Endodermal cell (in vitro differentiated cells): Measurements from ENCODE around the gene TRAP1. TPM values are rescaled to one million over a fixed set of nuclear protein-coding genes. Genes with fewer than 3 reads are reported as not detected.

ENCODE experiments used
- DNase-seq: peaks from one replicate; pipeline ENCODE4 v3.0.0-alpha.2; 2017
- H3K27ac ChIP-seq: 2 replicates; pipeline ENCODE4 v1.5.1; 2013; ENCODE audit warnings: mild to moderate bottlenecking, low read depth, low read length, moderate library complexity
- H3K27me3 ChIP-seq: 2 replicates; pipeline ENCODE4 v1.6.1; 2013; ENCODE audit warnings: mild to moderate bottlenecking, low read length, moderate library complexity; ENCODE audit not compliant: insufficient read depth, control insufficient read depth, poor library complexity, severe bottlenecking
- H3K36me3 ChIP-seq: 2 replicates; pipeline ENCODE4 v1.7.0; 2013; ENCODE audit warnings: mild to moderate bottlenecking, low read length, moderate library complexity; ENCODE audit not compliant: control insufficient read depth, insufficient read depth
- H3K4me1 ChIP-seq: one replicate; pipeline ENCODE4 v1.7.0; 2013; ENCODE audit warnings: low read length; ENCODE audit not compliant: control insufficient read depth, insufficient read depth
- H3K4me3 ChIP-seq: 2 replicates; pipeline ENCODE4 v1.5.1; 2013; ENCODE audit warnings: mild to moderate bottlenecking, low read length, moderate library complexity
- H3K9ac ChIP-seq: 2 replicates; pipeline ENCODE4 v1.6.1; 2013; ENCODE audit warnings: mild to moderate bottlenecking, low read length, moderate library complexity; ENCODE audit not compliant: poor library complexity, severe bottlenecking; ENCODE audit errors: extremely low read depth
- H3K9me3 ChIP-seq: 2 replicates; pipeline ENCODE4 v1.6.1; 2013; ENCODE audit warnings: mild to moderate bottlenecking, low read length, moderate library complexity; ENCODE audit not compliant: control insufficient read depth
- H3K27ac Mint-ChIP-seq: 2 replicates; pipeline ENCODE4 v1.8.0; 2020; ENCODE audit warnings: mixed read lengths
- H3K27me3 Mint-ChIP-seq: 2 replicates; pipeline ENCODE4 v1.8.0; 2021; ENCODE audit warnings: mild to moderate bottlenecking, mixed read lengths; ENCODE audit not compliant: insufficient read depth
- H3K36me3 Mint-ChIP-seq: 2 replicates; pipeline ENCODE4 v1.8.0; 2020; ENCODE audit warnings: low read depth, mixed read lengths
- H3K4me1 Mint-ChIP-seq: 2 replicates; pipeline ENCODE4 v1.8.0; 2020; ENCODE audit warnings: mixed read lengths
- H3K4me3 Mint-ChIP-seq: 2 replicates; pipeline ENCODE4 v1.8.0; 2020; ENCODE audit warnings: mild to moderate bottlenecking, moderate library complexity, mixed read lengths
- H3K9me3 Mint-ChIP-seq: 2 replicates; pipeline ENCODE4 v1.8.0; 2020; ENCODE audit warnings: mild to moderate bottlenecking, mixed read lengths
- WGBS, 2 experiments: methylation state at CpG; one replicate each; pipeline versions ENCODE4 v1.1.5 to v1.1.7; 2013; ENCODE audit warnings: missing lambda C conversion rate in 2 of 2, mixed read lengths in 1 of 2; ENCODE audit not compliant: insufficient coverage in 1 of 2, insufficient read length in 1 of 2; 5-methylcytosine and 5-hydroxymethylcytosine counted together
- total RNA-seq, 2 donors: library from RNA; stranded (reverse); fragmentation: NEBNext Ultra II Directional in 1 of 2; extraction: Animal tissue kit (Norgen Biotek cat#: 25700) in 1 of 2; gene quantifications; 2 replicates in 1 of 2; 3 replicates in 1 of 2; pipeline ENCODE4 v1.2.1, GENCODE V29; 2021
- TF ChIP-seq, protein P1 (sequence below): fragments of 200-600 bp; sonication (generic); conservative IDR thresholded peaks from 2 replicates; pipeline ENCODE4 v1.5.0; 2021; ENCODE audit warnings: antibody characterized with exemption, mild to moderate bottlenecking

The TRAP1 gene
- total RNA-seq, 2 donors from 2014 or later = 144 to 156 TPM

DNA sequence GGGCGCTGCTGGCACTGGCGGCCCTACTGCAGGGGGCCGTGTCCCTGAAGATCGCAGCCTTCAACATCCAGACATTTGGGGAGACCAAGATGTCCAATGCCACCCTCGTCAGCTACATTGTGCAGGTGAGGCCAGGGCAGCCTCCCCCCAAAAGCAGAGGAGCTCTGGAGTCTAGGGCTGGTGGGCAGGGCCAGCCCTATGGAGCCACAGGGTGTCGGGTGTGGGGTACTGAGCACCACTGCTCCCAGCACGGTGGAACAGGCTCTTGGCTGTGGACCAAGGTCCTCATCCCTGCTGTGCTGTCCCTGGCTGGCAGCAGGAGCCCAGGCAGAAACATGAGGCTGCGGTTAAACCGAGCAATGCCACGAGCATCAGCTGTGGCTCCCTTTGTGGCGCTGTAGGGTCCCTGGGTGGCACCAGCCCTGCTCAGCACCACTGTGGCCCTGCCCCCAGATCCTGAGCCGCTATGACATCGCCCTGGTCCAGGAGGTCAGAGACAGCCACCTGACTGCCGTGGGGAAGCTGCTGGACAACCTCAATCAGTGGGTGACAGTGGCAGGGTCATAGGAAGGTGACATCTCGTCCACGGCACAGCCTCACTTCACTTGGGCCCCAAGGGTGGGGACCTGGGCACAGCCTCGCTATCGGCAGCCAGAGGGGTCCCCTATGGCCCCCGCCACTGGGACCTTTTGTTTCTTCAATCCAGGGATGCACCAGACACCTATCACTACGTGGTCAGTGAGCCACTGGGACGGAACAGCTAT, 61.7 kb downstream of the TRAP1 start:
- H3K4me1 ChIP-seq = peaks cover 6% of the 10 kb centered on the region
- DNase-seq = peak; percentile 38
- Mint-ChIP-seq H3K36me3 (peaks cover 54% of the 10 kb centered on the region), H3K4me3 (no peak overlapping the region), H3K27me3 (no peaks in the 10 kb centered on the region), H3K27ac (peak overlapping the region; percentile 87), H3K4me1 (peaks cover 14% of the 10 kb centered on the region), H3K9me3 (no peaks in the 10 kb centered on the region)
- peaks cover 68% of the 10 kb centered on the region for H3K36me3 ChIP-seq
- TF ChIP-seq, protein P1, sequence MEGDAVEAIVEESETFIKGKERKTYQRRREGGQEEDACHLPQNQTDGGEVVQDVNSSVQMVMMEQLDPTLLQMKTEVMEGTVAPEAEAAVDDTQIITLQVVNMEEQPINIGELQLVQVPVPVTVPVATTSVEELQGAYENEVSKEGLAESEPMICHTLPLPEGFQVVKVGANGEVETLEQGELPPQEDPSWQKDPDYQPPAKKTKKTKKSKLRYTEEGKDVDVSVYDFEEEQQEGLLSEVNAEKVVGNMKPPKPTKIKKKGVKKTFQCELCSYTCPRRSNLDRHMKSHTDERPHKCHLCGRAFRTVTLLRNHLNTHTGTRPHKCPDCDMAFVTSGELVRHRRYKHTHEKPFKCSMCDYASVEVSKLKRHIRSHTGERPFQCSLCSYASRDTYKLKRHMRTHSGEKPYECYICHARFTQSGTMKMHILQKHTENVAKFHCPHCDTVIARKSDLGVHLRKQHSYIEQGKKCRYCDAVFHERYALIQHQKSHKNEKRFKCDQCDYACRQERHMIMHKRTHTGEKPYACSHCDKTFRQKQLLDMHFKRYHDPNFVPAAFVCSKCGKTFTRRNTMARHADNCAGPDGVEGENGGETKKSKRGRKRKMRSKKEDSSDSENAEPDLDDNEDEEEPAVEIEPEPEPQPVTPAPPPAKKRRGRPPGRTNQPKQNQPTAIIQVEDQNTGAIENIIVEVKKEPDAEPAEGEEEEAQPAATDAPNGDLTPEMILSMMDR = no peak
- no peak overlapping the region for H3K4me3 ChIP-seq
- H3K9ac ChIP-seq = no peak overlapping the region
- no peaks in the 10 kb centered on the region for H3K9me3 ChIP-seq
- peak overlapping the region; percentile 32 for H3K27ac ChIP-seq
- H3K27me3 ChIP-seq = no peaks in the 10 kb centered on the region
- WGBS, 2 experiments = 96 to 97% methylated on average over 14 to 21 of the region's 21 CpGs

DNA sequence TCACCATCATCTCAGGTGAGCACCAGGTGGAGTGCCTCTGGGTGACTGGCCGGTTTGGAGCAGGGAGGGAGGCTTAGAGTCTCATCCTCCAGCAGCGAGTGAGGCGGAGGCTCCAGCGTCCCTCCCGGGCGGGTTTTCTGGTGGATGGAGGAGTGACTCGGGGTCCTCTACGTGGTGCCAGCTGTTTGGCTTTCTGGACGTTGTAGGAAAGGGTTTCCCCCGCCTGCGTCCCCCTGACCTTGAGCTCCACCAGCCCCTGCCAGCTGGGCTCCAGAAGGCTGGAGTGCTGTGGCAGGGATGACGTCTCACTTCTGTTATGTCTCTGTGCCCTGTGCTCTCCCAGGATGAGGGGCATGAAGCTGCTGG, 62.3 kb downstream of the TRAP1 start:
- TF ChIP-seq, protein P1 = no peak
- 97 to 98% methylated on average over 9 to 12 of the region's 12 CpGs for WGBS, 2 experiments
- Mint-ChIP-seq H3K36me3 (peaks cover 49% of the 10 kb centered on the region), H3K27me3 (no peaks in the 10 kb centered on the region), H3K4me3 (no peak overlapping the region), H3K9me3 (no peaks in the 10 kb centered on the region), H3K27ac (peak overlapping the region; percentile 87), H3K4me1 (peaks cover 14% of the 10 kb centered on the region)
- Histone ChIP-seq H3K4me1 (peaks cover 6% of the 10 kb centered on the region), H3K9me3 (no peaks in the 10 kb centered on the region), H3K36me3 (peaks cover 62% of the 10 kb centered on the region), H3K9ac (no peak overlapping the region), H3K4me3 (no peak overlapping the region), H3K27ac (peak overlapping the region; percentile 32), H3K27me3 (no peaks in the 10 kb centered on the region)
- DNase-seq = peak; percentile 44

DNA sequence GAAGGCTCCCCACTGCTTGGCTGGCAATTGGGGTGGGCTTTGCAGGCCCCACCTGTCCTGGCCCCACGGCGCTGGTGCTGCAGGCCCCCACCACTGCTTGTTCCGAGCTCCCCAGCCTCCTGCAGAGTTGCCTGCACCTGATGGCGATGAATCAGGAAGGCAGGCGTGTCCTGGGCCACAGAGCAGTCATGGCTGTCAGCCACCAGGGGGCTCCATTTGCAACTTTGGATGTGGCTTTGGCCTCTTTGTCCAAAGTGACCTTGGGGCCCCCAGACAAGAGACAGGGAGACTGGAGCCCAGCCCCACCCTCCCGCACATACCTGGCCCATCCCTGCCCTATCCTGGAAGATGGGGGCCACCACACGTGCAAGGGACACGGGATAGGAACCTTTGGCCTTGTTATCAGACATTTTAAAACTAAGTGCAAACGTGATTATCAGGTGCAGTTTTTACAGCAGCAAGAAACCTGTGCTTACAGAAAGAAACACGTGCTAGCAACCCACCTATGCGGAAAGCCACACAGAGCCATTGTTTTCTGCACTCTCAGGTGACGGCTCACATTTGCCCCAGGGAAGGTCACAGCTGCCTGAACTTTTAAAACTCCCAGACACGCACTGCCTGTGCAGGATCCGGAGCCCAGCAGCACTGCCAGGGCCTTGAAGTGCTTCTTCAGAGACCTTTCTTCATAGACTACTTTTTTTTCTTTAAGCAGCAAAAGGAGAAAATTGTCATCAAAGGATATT, 62.9 kb downstream of the TRAP1 start, which contains the start of gene DNASE1:
TSS of gene DNASE1 (plus strand) at position 443 of the 743 bp plus-strand sequence. CDS start 683 bp downstream, outside the sequence.
- TF ChIP-seq, protein P1 = peak; percentile 94
- Mint-ChIP-seq H3K27me3 (no peaks in the 10 kb centered on the region), H3K4me3 (no peak within 1 kb of the TSS), H3K9me3 (no peaks in the 10 kb centered on the region), H3K36me3 (peaks cover 43% of the 10 kb centered on the region), H3K4me1 (peaks cover 14% of the 10 kb centered on the region), H3K27ac (peak within 1 kb of the TSS; percentile 87)
- Histone ChIP-seq H3K36me3 (peaks cover 56% of the 10 kb centered on the region), H3K4me3 (no peak within 1 kb of the TSS), H3K9ac (no peak within 1 kb of the TSS), H3K4me1 (peaks cover 6% of the 10 kb centered on the region), H3K27ac (peak within 1 kb of the TSS; percentile 32), H3K9me3 (no peaks in the 10 kb centered on the region), H3K27me3 (no peaks in the 10 kb centered on the region)
- 76 to 89% methylated on average over 10 to 14 of the region's 14 CpGs for WGBS, 2 experiments
- peak; percentile 92 for DNase-seq
